HCT116 (cell line): ENCODE results near the gene MAP3K6. TPM values are rescaled to one million over a fixed set of nuclear protein-coding genes. Genes with fewer than 3 reads are reported as not detected.

Experiments
- ATAC-seq: fragments of 200-7000 bp; cut with Tn5 transposase; 2 replicates; pipeline ENCODE4 v1.9.1; 2020; ENCODE audit warnings: mild to moderate bottlenecking, moderate library complexity
- BruUV-seq: library from RNA; stranded (reverse); fragments of 400-500 nt; replicated peaks from 2 replicates; lab custom pipeline; 2021; lab: Mats Ljungman, UMichigan
- CTCF ChIA-PET: fragments of 300-600 bp; sonication (Branson Sonifier 250); formaldehyde crosslinking; loops from one replicate; lab custom pipeline; 2021; ENCODE audit warnings: antibody characterized with exemption; lab: Charles Lee
- POLR2A ChIA-PET: fragments of 300-600, 350-600 bp; sonication (Branson Sonifier 250); formaldehyde crosslinking; loops from one replicate; lab custom pipeline; 2021; ENCODE audit warnings: antibody characterized with exemption; lab: Charles Lee
- RAD21 ChIA-PET, 2 experiments: fragments of 300-600 bp; sonication (Branson Sonifier 250); formaldehyde crosslinking; loops; one replicate each; lab custom pipeline; 2023; ENCODE audit warnings: low total read pairs in 2 of 2; ENCODE audit not compliant: uncharacterized antibody in 2 of 2, unreplicated experiment in 2 of 2, low non-redundant PET in 1 of 2; lab: Charles Lee
- DNase-seq: peaks from one replicate; pipeline ENCODE4 v3.0.0-alpha.2; 2010; ENCODE audit warnings: low read depth, low spot score
- H2AFZ ChIP-seq: fragments of 200-600 bp; shearing (Covaris generic), sonication (generic); 2 replicates; pipeline ENCODE4 v1.6.1; 2017; ENCODE audit warnings: low read depth, mixed run types, mixed read lengths, antibody characterized with exemption, low read length; ENCODE audit not compliant: poor library complexity, severe bottlenecking
- H3K27ac ChIP-seq: 2 replicates; pipeline ENCODE4 v1.5.1; 2012; ENCODE audit warnings: low read depth, low read length
- H3K27me3 ChIP-seq: fragments of 200-600 bp; sonication (generic); 2 replicates; pipeline ENCODE4 v1.6.1; 2016; ENCODE audit warnings: mixed run types, low read length, mixed read lengths; ENCODE audit not compliant: insufficient read depth
- H3K36me3 ChIP-seq, 2 experiments: fragments of 200-500 bp in 1 of 2; fragments of 200-600 bp in 1 of 2; sonication (Bioruptor generic) in 1 of 2; sonication (generic) in 1 of 2; 2 replicates each; pipeline versions ENCODE4 v1.5.1 to v1.6.1; 2014 to 2016; ENCODE audit warnings: low read length in 2 of 2, inconsistent platforms in 1 of 2, mixed read lengths in 1 of 2, mixed run types in 1 of 2; ENCODE audit not compliant: insufficient read depth in 2 of 2, control insufficient read depth in 1 of 2
- H3K4me1 ChIP-seq, 2 experiments: fragments of 200-600 bp in 1 of 2; sonication (generic) in 1 of 2; 2 replicates each; pipeline versions ENCODE4 v1.5.1 to v1.6.1; 2012 to 2017; ENCODE audit warnings: low read length in 2 of 2, inconsistent platforms in 1 of 2, mild to moderate bottlenecking in 1 of 2, mixed read lengths in 1 of 2, mixed run types in 1 of 2, moderate library complexity in 1 of 2; ENCODE audit not compliant: insufficient read depth in 2 of 2, control insufficient read depth in 1 of 2
- H3K4me2 ChIP-seq: fragments of 200-600 bp; sonication (generic); 2 replicates; pipeline ENCODE4 v1.6.1; 2017; ENCODE audit warnings: mixed run types, low read length, mixed read lengths
- H3K4me3 ChIP-seq, 2 experiments: fragments of 200-600 bp in 1 of 2; sonication (generic) in 1 of 2; replicated peaks in 1 of 2; 2 replicates each; pipeline ENCODE4 v1.5.1; 2011 to 2016; ENCODE audit warnings: low read length in 2 of 2, control low read depth in 1 of 2, low read depth in 1 of 2, mild to moderate bottlenecking in 1 of 2, mixed read lengths in 1 of 2, mixed run types in 1 of 2
- H3K79me2 ChIP-seq: fragments of 200-600 bp; sonication (generic); 2 replicates; pipeline ENCODE4 v1.6.1; 2017; ENCODE audit warnings: mild to moderate bottlenecking, mixed run types, low read length, moderate library complexity, mixed read lengths; ENCODE audit not compliant: insufficient read depth
- H3K9ac ChIP-seq: fragments of 200-600 bp; sonication (generic); 2 replicates; pipeline ENCODE4 v1.6.1; 2016; ENCODE audit warnings: low read length, mixed read lengths
- H3K9me2 ChIP-seq: fragments of 200-600 bp; sonication (generic), shearing (Covaris generic); 2 replicates; pipeline ENCODE4 v1.6.1; 2017; ENCODE audit warnings: mixed run types, mild to moderate bottlenecking, moderate library complexity; ENCODE audit not compliant: insufficient read depth
- H3K9me3 ChIP-seq, 2 experiments: fragments of 200-500 bp in 1 of 2; fragments of 200-600 bp in 1 of 2; sonication (Bioruptor generic) in 1 of 2; sonication (generic) in 1 of 2; 2 replicates each; pipeline ENCODE4 v1.6.1; 2014 to 2017; ENCODE audit warnings: low read length in 2 of 2, mixed read lengths in 2 of 2, inconsistent platforms in 1 of 2, low read depth in 1 of 2, mild to moderate bottlenecking in 1 of 2, mixed run types in 1 of 2, moderate library complexity in 1 of 2; ENCODE audit not compliant: control insufficient read depth in 1 of 2, insufficient read depth in 1 of 2
- H4K20me1 ChIP-seq: fragments of 200-600 bp; sonication (generic), shearing (Covaris generic); 2 replicates; pipeline ENCODE4 v1.6.1; 2017; ENCODE audit warnings: mixed run types, mild to moderate bottlenecking, moderate library complexity; ENCODE audit not compliant: insufficient read depth
- CBX3 ChIP-seq: IDR thresholded peaks from 2 replicates; pipeline ENCODE4 v1.6.1; 2012; ENCODE audit warnings: low read depth
- CEBPB ChIP-seq: IDR thresholded peaks from 2 replicates; pipeline ENCODE4 v1.6.1; 2012; ENCODE audit warnings: low read depth
- ELF1 ChIP-seq: IDR thresholded peaks from 2 replicates; pipeline ENCODE4 v1.6.1; 2012; ENCODE audit warnings: low read depth, borderline replicate concordance
- EZH2 ChIP-seq: fragments of 200-600 bp; sonication (generic); IDR thresholded peaks from 2 replicates; pipeline ENCODE4 v1.6.1; 2017; ENCODE audit warnings: antibody characterized with exemption, mixed run types
- FOSL1 ChIP-seq: IDR thresholded peaks from 2 replicates; pipeline ENCODE4 v1.6.1; 2012; ENCODE audit warnings: low read depth
- RAD21 ChIP-seq: IDR thresholded peaks from 2 replicates; pipeline ENCODE4 v1.6.1; 2012; ENCODE audit warnings: low read depth, mild to moderate bottlenecking
- SIN3A ChIP-seq: IDR thresholded peaks from 2 replicates; pipeline ENCODE4 v1.6.1; 2012; ENCODE audit warnings: low read depth
- SP1 ChIP-seq: IDR thresholded peaks from 2 replicates; pipeline ENCODE4 v1.6.1; 2012; ENCODE audit warnings: low read depth
- SRF ChIP-seq: IDR thresholded peaks from 2 replicates; pipeline ENCODE4 v1.6.1; 2012; ENCODE audit warnings: low read depth
- YY1 ChIP-seq: IDR thresholded peaks from 2 replicates; pipeline ENCODE4 v1.6.1; 2011; ENCODE audit warnings: low read length, low read depth, moderate library complexity, mild to moderate bottlenecking; ENCODE audit not compliant: insufficient replicate concordance; ENCODE audit errors: extremely low read depth
- ZNF274 ChIP-seq: fragments of 200-500 bp; sonication (Bioruptor generic); IDR thresholded peaks from 2 replicates; pipeline ENCODE4 v1.6.1; 2014; ENCODE audit warnings: mild to moderate bottlenecking, low read depth, low read length, inconsistent platforms
- intact Hi-C: fragments of 100-400 bp; cut with micrococcal nuclease; formaldehyde crosslinking; loops from 2 replicates; pipeline ENCODE4 v1.10.0; 2022
- total RNA-seq: library from RNA; stranded (reverse); gene quantifications from one replicate; pipeline ENCODE4 v1.2.1, GENCODE V29; 2021; ENCODE audit not compliant: unreplicated experiment
- TF ChIP-seq, protein P1 (sequence below), 3 experiments: fragments of 200-600 bp in 1 of 3; sonication (generic) in 1 of 3; IDR thresholded peaks in 2 of 3; conservative IDR thresholded peaks in 1 of 3; 2 replicates each; pipeline ENCODE4 v1.5.1; 2012 to 2017; ENCODE audit warnings: low read depth in 2 of 3, low read length in 2 of 3, antibody characterized with exemption in 1 of 3, borderline replicate concordance in 1 of 3, control low read depth in 1 of 3, mild to moderate bottlenecking in 1 of 3, mixed read lengths in 1 of 3, mixed run types in 1 of 3, moderate library complexity in 1 of 3; ENCODE audit not compliant: insufficient read depth in 1 of 3
- TF ChIP-seq, protein P2 (sequence below): IDR thresholded peaks from 2 replicates; pipeline ENCODE4 v1.6.1; 2012
- TF ChIP-seq, protein P3 (sequence below): IDR thresholded peaks from 2 replicates; pipeline ENCODE4 v1.6.1; 2012

The MAP3K6 gene
- total RNA-seq, 1 experiment from 2014 or later: 30.2 TPM

DNA sequence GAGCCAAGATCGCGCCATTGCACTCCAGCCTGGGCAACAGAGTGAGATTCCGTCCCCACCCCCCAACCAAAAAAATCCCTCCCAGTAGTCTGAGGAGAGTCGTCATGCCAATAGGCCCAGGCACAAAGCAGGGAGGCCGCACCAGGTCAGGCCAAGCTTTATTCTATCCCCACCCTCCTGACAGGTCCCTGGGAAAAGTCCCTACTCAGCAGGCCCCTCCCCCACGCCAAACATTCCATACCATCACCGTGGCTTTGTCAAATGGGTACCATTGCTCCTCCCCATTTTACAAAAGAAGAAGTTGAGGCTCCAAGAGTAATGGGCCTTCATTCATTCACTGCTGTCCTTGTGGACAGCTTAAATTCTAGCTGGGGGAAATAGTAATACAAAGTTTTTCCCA is 31.0 kb upstream of the MAP3K6 start:
- H3K79me2 ChIP-seq: peaks cover 22% of the 10 kb centered on the region
- H4K20me1 ChIP-seq: no peaks in the 10 kb centered on the region
- H3K4me2 ChIP-seq: no peak overlapping the region
- H3K27me3 ChIP-seq: no peaks in the 10 kb centered on the region
- ChIA-PET CTCF (interaction anchor here (1.2 to 4.2 kb wide), 7 partner anchors 10 to 352 kb away, joined by 3 to 65 read pairs (median 4); no protein-coding TSS in a partner anchor), RAD21 (no interaction called here), POLR2A (interaction anchor here (1.3 kb wide), 1 partner anchor 97 kb away, joined by 4 read pairs; no protein-coding TSS in a partner anchor)
- no TSS peak for BruUV-seq
- no peaks in the 10 kb centered on the region for H3K9me2 ChIP-seq
- TF ChIP-seq ELF1 (no peak), SRF (no peak), FOSL1 (no peak), CBX3 (no peak), CEBPB (no peak), YY1 (no peak), SIN3A (no peak), EZH2 (no peak), SP1 (no peak), RAD21 (no peak), ZNF274 (no peak)
- TF ChIP-seq, protein P1, sequence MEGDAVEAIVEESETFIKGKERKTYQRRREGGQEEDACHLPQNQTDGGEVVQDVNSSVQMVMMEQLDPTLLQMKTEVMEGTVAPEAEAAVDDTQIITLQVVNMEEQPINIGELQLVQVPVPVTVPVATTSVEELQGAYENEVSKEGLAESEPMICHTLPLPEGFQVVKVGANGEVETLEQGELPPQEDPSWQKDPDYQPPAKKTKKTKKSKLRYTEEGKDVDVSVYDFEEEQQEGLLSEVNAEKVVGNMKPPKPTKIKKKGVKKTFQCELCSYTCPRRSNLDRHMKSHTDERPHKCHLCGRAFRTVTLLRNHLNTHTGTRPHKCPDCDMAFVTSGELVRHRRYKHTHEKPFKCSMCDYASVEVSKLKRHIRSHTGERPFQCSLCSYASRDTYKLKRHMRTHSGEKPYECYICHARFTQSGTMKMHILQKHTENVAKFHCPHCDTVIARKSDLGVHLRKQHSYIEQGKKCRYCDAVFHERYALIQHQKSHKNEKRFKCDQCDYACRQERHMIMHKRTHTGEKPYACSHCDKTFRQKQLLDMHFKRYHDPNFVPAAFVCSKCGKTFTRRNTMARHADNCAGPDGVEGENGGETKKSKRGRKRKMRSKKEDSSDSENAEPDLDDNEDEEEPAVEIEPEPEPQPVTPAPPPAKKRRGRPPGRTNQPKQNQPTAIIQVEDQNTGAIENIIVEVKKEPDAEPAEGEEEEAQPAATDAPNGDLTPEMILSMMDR (IDR thresholded peaks at IDR 0.05 in 2 of 3, conservative IDR thresholded peaks at IDR 0.05 in 1 of 3; ENCODE audit: borderline replicate concordance in 1 of 3, insufficient read depth in 1 of 3, low read depth in 2 of 3, low read length in 2 of 3): no peak
- TF ChIP-seq, protein P2, sequence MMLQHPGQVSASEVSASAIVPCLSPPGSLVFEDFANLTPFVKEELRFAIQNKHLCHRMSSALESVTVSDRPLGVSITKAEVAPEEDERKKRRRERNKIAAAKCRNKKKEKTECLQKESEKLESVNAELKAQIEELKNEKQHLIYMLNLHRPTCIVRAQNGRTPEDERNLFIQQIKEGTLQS: no peak
- TF ChIP-seq, protein P3, sequence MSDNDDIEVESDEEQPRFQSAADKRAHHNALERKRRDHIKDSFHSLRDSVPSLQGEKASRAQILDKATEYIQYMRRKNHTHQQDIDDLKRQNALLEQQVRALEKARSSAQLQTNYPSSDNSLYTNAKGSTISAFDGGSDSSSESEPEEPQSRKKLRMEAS: no peak
- no peak overlapping the region for H2AFZ ChIP-seq
- H3K4me3 ChIP-seq: no peak overlapping the region
- ATAC-seq: no peak
- no peak overlapping the region for H3K9ac ChIP-seq
- H3K9me3 ChIP-seq: no peaks in the 10 kb centered on the region
- intact Hi-C loops: loop anchor here (5.0 kb wide), 1 partner anchor 265 kb away; no protein-coding TSS in a partner anchor
- H3K27ac ChIP-seq: no peak overlapping the region
- peaks cover 0 to 12% of the 10 kb centered on the region in 2 experiments; a peak in 1 of 4 replicates for H3K36me3 ChIP-seq
- H3K4me1 ChIP-seq: peaks cover 5 to 30% of the 10 kb centered on the region in 2 experiments
- DNase-seq: no peak
